Fibroblast of pulmonary artery (primary cell): ENCODE measurements around the gene CHD1L.
A peak's percentile ranks its signal among the peaks of the same experiment; 100 is the strongest.

Experiments used
- DNase-seq: peaks from one replicate; pipeline ENCODE4 v3.0.0-alpha.2; 2010; ENCODE audit warnings: low read depth
- H3K4me3 ChIP-seq: replicated peaks from 2 replicates; pipeline ENCODE4 v1.5.1; 2011; ENCODE audit warnings: low read depth, mild to moderate bottlenecking, control low read depth, low read length, moderate library complexity
- TF ChIP-seq, protein P1 (sequence below): IDR thresholded peaks from 2 replicates; pipeline ENCODE4 v1.5.1; 2011; ENCODE audit warnings: mild to moderate bottlenecking, control low read depth, low read length, inconsistent platforms; ENCODE audit errors: missing control alignments

The CHD1L gene

DNA sequence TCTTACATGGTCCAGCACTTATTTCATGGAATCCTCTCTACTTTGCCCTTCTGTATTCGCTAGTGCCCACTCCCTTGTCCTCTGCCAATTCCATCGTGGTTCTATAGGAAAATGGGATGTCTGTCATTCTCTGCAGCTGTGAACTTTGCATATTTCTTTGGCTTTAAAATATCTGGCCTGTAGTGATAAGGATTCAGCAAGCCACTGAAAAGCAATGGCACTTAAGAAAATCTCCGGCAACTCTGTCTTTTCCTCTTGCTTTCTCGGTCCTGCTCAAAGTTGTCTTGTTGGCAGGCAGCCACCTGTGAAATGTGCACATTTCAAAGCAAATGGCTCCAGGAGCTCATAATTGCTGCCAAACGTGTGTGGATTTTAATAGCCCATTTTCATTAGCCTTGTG lies 91.8 kb downstream of the CHD1L start:
- TF ChIP-seq, protein P1, sequence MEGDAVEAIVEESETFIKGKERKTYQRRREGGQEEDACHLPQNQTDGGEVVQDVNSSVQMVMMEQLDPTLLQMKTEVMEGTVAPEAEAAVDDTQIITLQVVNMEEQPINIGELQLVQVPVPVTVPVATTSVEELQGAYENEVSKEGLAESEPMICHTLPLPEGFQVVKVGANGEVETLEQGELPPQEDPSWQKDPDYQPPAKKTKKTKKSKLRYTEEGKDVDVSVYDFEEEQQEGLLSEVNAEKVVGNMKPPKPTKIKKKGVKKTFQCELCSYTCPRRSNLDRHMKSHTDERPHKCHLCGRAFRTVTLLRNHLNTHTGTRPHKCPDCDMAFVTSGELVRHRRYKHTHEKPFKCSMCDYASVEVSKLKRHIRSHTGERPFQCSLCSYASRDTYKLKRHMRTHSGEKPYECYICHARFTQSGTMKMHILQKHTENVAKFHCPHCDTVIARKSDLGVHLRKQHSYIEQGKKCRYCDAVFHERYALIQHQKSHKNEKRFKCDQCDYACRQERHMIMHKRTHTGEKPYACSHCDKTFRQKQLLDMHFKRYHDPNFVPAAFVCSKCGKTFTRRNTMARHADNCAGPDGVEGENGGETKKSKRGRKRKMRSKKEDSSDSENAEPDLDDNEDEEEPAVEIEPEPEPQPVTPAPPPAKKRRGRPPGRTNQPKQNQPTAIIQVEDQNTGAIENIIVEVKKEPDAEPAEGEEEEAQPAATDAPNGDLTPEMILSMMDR, result no peak
- H3K4me3 ChIP-seq, result no peak overlapping the region
- DNase-seq, result no peak

DNA sequence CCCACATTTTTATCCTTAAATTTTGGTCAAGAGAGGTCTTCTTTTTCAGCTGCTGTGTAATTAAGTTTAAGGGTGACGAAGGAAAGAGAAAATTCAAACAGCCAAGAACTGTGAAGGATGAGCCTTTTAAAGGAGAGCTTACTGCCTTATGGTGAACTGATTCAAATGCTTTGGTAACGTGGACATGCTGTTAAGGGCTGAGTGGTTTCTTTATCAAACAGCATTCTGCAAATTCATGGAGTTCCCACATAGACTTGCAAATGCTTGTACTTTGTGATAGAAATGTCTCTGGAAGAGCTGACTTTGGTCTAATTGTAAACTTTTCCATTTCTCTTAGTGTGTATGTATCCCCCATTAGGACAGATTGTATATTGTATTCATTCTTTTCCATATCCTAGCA lies 93.8 kb downstream of the CHD1L start:
- no peak for DNase-seq
- TF ChIP-seq, protein P1, result no peak
- no peak overlapping the region for H3K4me3 ChIP-seq

DNA sequence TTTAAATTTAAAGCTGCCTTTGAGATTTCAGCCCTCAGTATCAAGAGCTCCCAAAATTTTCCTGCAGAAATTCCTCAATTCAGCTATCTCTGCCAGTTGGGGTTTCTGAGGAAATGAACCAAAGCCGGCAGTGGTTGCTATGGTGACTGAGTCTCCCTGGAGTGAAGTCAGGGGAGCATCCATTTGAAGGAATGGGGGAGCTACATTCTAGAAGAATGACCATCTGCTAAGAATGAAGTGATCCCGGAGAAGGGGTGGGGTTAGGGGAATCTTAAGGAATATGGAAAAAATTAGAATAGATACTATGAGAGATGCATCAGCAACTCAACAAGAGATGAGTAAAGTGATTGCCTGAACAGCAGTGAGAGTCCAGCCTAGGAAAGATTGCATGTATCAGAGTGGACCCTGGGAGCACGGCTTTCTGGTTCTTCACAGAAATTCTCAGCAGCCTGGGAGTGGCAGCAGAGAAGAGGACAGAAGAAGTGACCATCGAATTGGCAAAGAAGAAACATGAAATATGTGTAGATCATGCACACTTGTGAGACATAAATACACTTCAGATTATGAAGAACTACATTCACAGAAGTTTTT lies 94.7 kb downstream of the CHD1L start:
- DNase-seq, result no peak
- TF ChIP-seq, protein P1, result no peak
- H3K4me3 ChIP-seq, result no peak overlapping the region

DNA sequence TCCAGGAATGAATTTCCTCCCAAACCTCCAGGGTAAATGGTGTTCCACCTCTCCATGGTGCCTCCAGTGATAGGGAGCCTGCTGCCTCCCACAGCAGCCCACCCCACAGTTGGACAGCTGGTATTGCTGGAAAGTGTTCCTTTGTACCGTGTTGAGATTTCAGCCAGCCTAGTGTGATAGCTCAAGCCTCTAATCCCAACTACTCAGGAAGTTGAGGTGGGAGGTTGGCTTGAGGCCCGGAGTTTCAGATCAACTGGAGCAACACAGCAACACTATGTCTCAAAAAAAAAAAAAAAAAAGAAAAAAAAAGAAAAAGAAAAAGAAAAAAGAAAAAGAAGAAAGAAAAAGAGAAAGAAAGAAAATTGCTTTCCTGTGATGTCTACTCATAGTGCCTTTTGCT lies 96.1 kb downstream of the CHD1L start:
- no peak overlapping the region for H3K4me3 ChIP-seq
- TF ChIP-seq, protein P1, result no peak
- peak; percentile 3 for DNase-seq

DNA sequence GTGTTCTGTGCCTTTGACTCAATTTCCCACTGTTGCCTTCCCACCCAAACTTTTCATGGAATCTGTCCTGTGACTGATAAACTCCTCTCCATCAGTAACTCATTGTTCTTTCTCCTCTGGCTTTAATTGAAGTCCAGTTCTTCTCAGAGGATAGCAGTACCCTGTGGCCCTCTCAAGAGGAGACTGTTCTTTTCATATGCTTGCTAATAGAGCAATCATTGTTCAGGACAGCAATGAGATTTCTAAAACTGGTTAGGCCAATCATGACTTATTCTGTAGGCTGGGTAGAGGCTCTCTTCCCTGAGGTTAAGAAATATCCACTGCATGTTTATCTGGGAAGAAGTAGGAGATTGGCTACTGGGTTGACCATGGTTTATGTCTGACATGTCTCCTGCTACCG lies 98.8 kb downstream of the CHD1L start:
- TF ChIP-seq, protein P1, result no peak
- DNase-seq, result no peak
- H3K4me3 ChIP-seq, result no peak overlapping the region
